HCT116 (cell line): ENCODE measurements around the gene CCR6.

Experiments used
- ATF3 ChIP-seq: IDR thresholded peaks from 2 replicates; pipeline ENCODE4 v1.6.1; 2012
- EZH2 ChIP-seq: fragments of 200-600 bp; sonication (generic); IDR thresholded peaks from 2 replicates; pipeline ENCODE4 v1.6.1; 2017; ENCODE audit warnings: antibody characterized with exemption, mixed run types
- EZH2phosphoT487 ChIP-seq: fragments of 200-600 bp; IDR thresholded peaks from 2 replicates; pipeline ENCODE4 v1.6.1; 2018; ENCODE audit warnings: antibody characterized with exemption, borderline replicate concordance
- POLR2A ChIP-seq: IDR thresholded peaks from 2 replicates; pipeline ENCODE4 v1.7.0; 2011; ENCODE audit warnings: borderline replicate concordance; ENCODE audit not compliant: insufficient read depth, insufficient read length; ENCODE audit errors: extremely low read depth
- POLR2AphosphoS5 ChIP-seq: IDR thresholded peaks from 2 replicates; pipeline ENCODE4 v1.6.1; 2011; ENCODE audit warnings: mild to moderate bottlenecking, low read depth, low read length, moderate library complexity
- TF ChIP-seq, protein P1 (sequence below), 3 experiments: fragments of 200-600 bp in 1 of 3; sonication (generic) in 1 of 3; IDR thresholded peaks in 2 of 3; conservative IDR thresholded peaks in 1 of 3; 2 replicates each; pipeline ENCODE4 v1.5.1; 2012 to 2017; ENCODE audit warnings: low read depth in 2 of 3, low read length in 2 of 3, antibody characterized with exemption in 1 of 3, borderline replicate concordance in 1 of 3, control low read depth in 1 of 3, mild to moderate bottlenecking in 1 of 3, mixed read lengths in 1 of 3, mixed run types in 1 of 3, moderate library complexity in 1 of 3; ENCODE audit not compliant: insufficient read depth in 1 of 3
- TF ChIP-seq, protein P2 (sequence below): IDR thresholded peaks from 2 replicates; pipeline ENCODE4 v1.6.1; 2011; ENCODE audit warnings: mild to moderate bottlenecking, low read length, moderate library complexity; ENCODE audit not compliant: insufficient replicate concordance; ENCODE audit errors: extremely low read depth

GRCh38 chr6:167113935-167114910 lies 8.7 kb upstream of the CCR6 start:
- TF ChIP-seq, protein P1, sequence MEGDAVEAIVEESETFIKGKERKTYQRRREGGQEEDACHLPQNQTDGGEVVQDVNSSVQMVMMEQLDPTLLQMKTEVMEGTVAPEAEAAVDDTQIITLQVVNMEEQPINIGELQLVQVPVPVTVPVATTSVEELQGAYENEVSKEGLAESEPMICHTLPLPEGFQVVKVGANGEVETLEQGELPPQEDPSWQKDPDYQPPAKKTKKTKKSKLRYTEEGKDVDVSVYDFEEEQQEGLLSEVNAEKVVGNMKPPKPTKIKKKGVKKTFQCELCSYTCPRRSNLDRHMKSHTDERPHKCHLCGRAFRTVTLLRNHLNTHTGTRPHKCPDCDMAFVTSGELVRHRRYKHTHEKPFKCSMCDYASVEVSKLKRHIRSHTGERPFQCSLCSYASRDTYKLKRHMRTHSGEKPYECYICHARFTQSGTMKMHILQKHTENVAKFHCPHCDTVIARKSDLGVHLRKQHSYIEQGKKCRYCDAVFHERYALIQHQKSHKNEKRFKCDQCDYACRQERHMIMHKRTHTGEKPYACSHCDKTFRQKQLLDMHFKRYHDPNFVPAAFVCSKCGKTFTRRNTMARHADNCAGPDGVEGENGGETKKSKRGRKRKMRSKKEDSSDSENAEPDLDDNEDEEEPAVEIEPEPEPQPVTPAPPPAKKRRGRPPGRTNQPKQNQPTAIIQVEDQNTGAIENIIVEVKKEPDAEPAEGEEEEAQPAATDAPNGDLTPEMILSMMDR (IDR thresholded peaks at IDR 0.05 in 2 of 3, conservative IDR thresholded peaks at IDR 0.05 in 1 of 3; ENCODE audit: borderline replicate concordance in 1 of 3, insufficient read depth in 1 of 3, low read depth in 2 of 3, low read length in 2 of 3), result no peak
- TF ChIP-seq EZH2 (no peak), POLR2AphosphoS5 (no peak), POLR2A (no peak), EZH2phosphoT487 (no peak), ATF3 (no peak)
- TF ChIP-seq, protein P2, sequence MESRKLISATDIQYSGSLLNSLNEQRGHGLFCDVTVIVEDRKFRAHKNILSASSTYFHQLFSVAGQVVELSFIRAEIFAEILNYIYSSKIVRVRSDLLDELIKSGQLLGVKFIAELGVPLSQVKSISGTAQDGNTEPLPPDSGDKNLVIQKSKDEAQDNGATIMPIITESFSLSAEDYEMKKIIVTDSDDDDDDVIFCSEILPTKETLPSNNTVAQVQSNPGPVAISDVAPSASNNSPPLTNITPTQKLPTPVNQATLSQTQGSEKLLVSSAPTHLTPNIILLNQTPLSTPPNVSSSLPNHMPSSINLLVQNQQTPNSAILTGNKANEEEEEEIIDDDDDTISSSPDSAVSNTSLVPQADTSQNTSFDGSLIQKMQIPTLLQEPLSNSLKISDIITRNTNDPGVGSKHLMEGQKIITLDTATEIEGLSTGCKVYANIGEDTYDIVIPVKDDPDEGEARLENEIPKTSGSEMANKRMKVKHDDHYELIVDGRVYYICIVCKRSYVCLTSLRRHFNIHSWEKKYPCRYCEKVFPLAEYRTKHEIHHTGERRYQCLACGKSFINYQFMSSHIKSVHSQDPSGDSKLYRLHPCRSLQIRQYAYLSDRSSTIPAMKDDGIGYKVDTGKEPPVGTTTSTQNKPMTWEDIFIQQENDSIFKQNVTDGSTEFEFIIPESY, result no peak
